Neural progenitor cell (in vitro differentiated cells): ENCODE results near the gene GTPBP6. TPM values are rescaled to one million over a fixed set of nuclear protein-coding genes. Genes with fewer than 3 reads are reported as not detected.
"Not testable (repeated sequence)": the region's sequence is repeated elsewhere in the genome, so short reads cannot be mapped to it uniquely, and the experiment has no call there.

Experiments used
- DNase-seq: peaks from one replicate; pipeline ENCODE4 v3.0.0-alpha.2; 2016; ENCODE audit warnings: low spot score
- H2AFZ ChIP-seq: fragments of 200-600 bp; sonication (generic); replicated peaks from 2 replicates; pipeline ENCODE4 v1.6.1; 2016; ENCODE audit warnings: antibody characterized with exemption
- H3F3A ChIP-seq: fragments of 200-600 bp; sonication (generic); 2 replicates; pipeline ENCODE4 v1.6.1; 2016; ENCODE audit warnings: antibody characterized with exemption, low read depth
- H3K27ac ChIP-seq: fragments of 200-600 bp; sonication (generic); 2 replicates; pipeline ENCODE4 v1.5.1; 2016; ENCODE audit warnings: mild to moderate bottlenecking
- H3K27me3 ChIP-seq: fragments of 200-600 bp; sonication (generic); 2 replicates; pipeline ENCODE4 v1.6.1; 2016; ENCODE audit warnings: mild to moderate bottlenecking, moderate library complexity
- H3K36me3 ChIP-seq: fragments of 200-600 bp; sonication (generic); 2 replicates; pipeline ENCODE4 v1.5.1; 2016
- H3K4me1 ChIP-seq: fragments of 200-600 bp; sonication (generic); 2 replicates; pipeline ENCODE4 v1.6.1; 2016; ENCODE audit warnings: mixed run types
- H3K4me2 ChIP-seq: fragments of 200-600 bp; sonication (generic); 2 replicates; pipeline ENCODE4 v1.6.1; 2016
- H3K4me3 ChIP-seq: fragments of 200-600 bp; sonication (generic); 2 replicates; pipeline ENCODE4 v1.5.1; 2016
- H3K79me2 ChIP-seq: fragments of 200-600 bp; sonication (generic); 2 replicates; pipeline ENCODE4 v1.6.1; 2016; ENCODE audit warnings: low read depth
- H3K9ac ChIP-seq: fragments of 200-600 bp; sonication (generic); 2 replicates; pipeline ENCODE4 v1.6.1; 2016
- H3K9me3 ChIP-seq: fragments of 200-600 bp; sonication (generic); 2 replicates; pipeline ENCODE4 v1.5.1; 2016; ENCODE audit warnings: low read depth
- H4K20me1 ChIP-seq: fragments of 200-600 bp; sonication (generic); 2 replicates; pipeline ENCODE4 v1.6.1; 2016; ENCODE audit warnings: low read depth
- H3K27ac Mint-ChIP-seq: 3 replicates; pipeline ENCODE4 v1.8.0; 2021; ENCODE audit warnings: mixed read lengths
- H3K27me3 Mint-ChIP-seq: 2 replicates; pipeline ENCODE4 v1.8.0; 2022; ENCODE audit warnings: low read depth, mild to moderate bottlenecking, inconsistent platforms, moderate library complexity, mixed read lengths; ENCODE audit not compliant: insufficient read depth
- H3K36me3 Mint-ChIP-seq: 3 replicates; pipeline ENCODE4 v1.8.0; 2021; ENCODE audit warnings: mixed read lengths
- H3K4me1 Mint-ChIP-seq: 3 replicates; pipeline ENCODE4 v1.8.0; 2021; ENCODE audit warnings: mixed read lengths
- H3K4me3 Mint-ChIP-seq: 3 replicates; pipeline ENCODE4 v1.8.0; 2021; ENCODE audit warnings: mild to moderate bottlenecking, moderate library complexity, mixed read lengths
- H3K9me3 Mint-ChIP-seq: 3 replicates; pipeline ENCODE4 v1.8.0; 2020; ENCODE audit warnings: mixed read lengths
- CTCF ChIP-seq: fragments of 200-600 bp; sonication (generic); IDR thresholded peaks from 2 replicates; pipeline ENCODE4 v1.5.1; 2017; ENCODE audit warnings: antibody characterized with exemption, mild to moderate bottlenecking
- EZH2 ChIP-seq: fragments of 200-600 bp; sonication (generic); IDR thresholded peaks from 2 replicates; pipeline ENCODE4 v1.6.1; 2017; ENCODE audit warnings: antibody characterized with exemption, mild to moderate bottlenecking, moderate library complexity
- EZH2phosphoT487 ChIP-seq: fragments of 200-600 bp; sonication (generic); IDR thresholded peaks from 2 replicates; pipeline ENCODE4 v1.6.1; 2017; ENCODE audit warnings: antibody characterized with exemption
- total RNA-seq: library from RNA; depleted of rRNA; stranded (reverse); fragments of >200 nt; gene quantifications from 2 replicates; pipeline ENCODE4 v1.2.3, GENCODE V29; 2015; ENCODE audit warnings: low replicate concordance

GTPBP6 gene
- total RNA-seq, 1 donor from 2014 or later, result 16.6 TPM

- no peaks in the 10 kb centered on the region for H3K9me3 ChIP-seq
- Mint-ChIP-seq H3K36me3 (peaks cover 24% of the 10 kb centered on the region), H3K9me3 (no peaks in the 10 kb centered on the region), H3K27me3 (peaks cover 13% of the 10 kb centered on the region), H3K27ac (no peak overlapping the region), H3K4me1 (no peaks in the 10 kb centered on the region), H3K4me3 (no peak overlapping the region)
- no peak overlapping the region for H3K9ac ChIP-seq
- no peaks in the 10 kb centered on the region for H3K79me2 ChIP-seq
- DNase-seq, result no peak
- no peaks in the 10 kb centered on the region for H3K4me1 ChIP-seq
- H3K27ac ChIP-seq, result no peak overlapping the region
- no peaks in the 10 kb centered on the region for H4K20me1 ChIP-seq
- peaks cover 31% of the 10 kb centered on the region for H3F3A ChIP-seq
- H3K27me3 ChIP-seq, result no peaks in the 10 kb centered on the region
- peaks cover 10% of the 10 kb centered on the region for H3K36me3 ChIP-seq
- no peak overlapping the region for H3K4me3 ChIP-seq
- H3K4me2 ChIP-seq, result no peak overlapping the region
- no peak overlapping the region for H2AFZ ChIP-seq
- no peak for TF ChIP-seq EZH2
Observed at GRCh38 chrX:308821-309520, 9.6 kb downstream of the GTPBP6 start.

- Histone ChIP-seq H4K20me1 (no peaks in the 10 kb centered on the region), H3K27me3 (no peaks in the 10 kb centered on the region), H3F3A (peaks cover 42% of the 10 kb centered on the region), H2AFZ (no peak overlapping the region), H3K4me1 (no peaks in the 10 kb centered on the region), H3K79me2 (no peaks in the 10 kb centered on the region), H3K27ac (no peak overlapping the region), H3K4me3 (no peak overlapping the region), H3K4me2 (no peak overlapping the region), H3K9me3 (no peaks in the 10 kb centered on the region), H3K36me3 (peaks cover 16% of the 10 kb centered on the region), H3K9ac (no peak overlapping the region)
- Mint-ChIP-seq H3K9me3 (no peaks in the 10 kb centered on the region), H3K27ac (no peak overlapping the region), H3K4me1 (no peaks in the 10 kb centered on the region), H3K27me3 (peaks cover 11% of the 10 kb centered on the region), H3K4me3 (no peak overlapping the region), H3K36me3 (peaks cover 25% of the 10 kb centered on the region)
- TF ChIP-seq CTCF, result no peak
- no peak for TF ChIP-seq EZH2phosphoT487
- no peak for TF ChIP-seq EZH2
- DNase-seq, result no peak
Observed at GRCh38 chrX:307261-308111, 11.1 kb downstream of the GTPBP6 start.

GRCh38 chrX:306614-307251, 11.9 kb downstream of the GTPBP6 start:
- H3K4me3 Mint-ChIP-seq, H3K79me2 ChIP-seq, H3K4me1 ChIP-seq, H3K27ac ChIP-seq, H3K27me3 Mint-ChIP-seq, DNase-seq, H3K27me3 ChIP-seq, H4K20me1 ChIP-seq, H3K9ac ChIP-seq, H3K9me3 ChIP-seq, H3K4me1 Mint-ChIP-seq, H3K9me3 Mint-ChIP-seq, H3K4me3 ChIP-seq, H3K27ac Mint-ChIP-seq, H3K4me2 ChIP-seq, H2AFZ ChIP-seq: not testable (repeated sequence)
- Histone ChIP-seq H3K36me3 (peaks cover 16% of the 10 kb centered on the region), H3F3A (peaks cover 42% of the 10 kb centered on the region)
- peaks cover 24% of the 10 kb centered on the region for H3K36me3 Mint-ChIP-seq

GRCh38 chrX:305781-306613, 12.6 kb downstream of the GTPBP6 start:
- H3K4me3 ChIP-seq, H3K27ac ChIP-seq, H3K9me3 ChIP-seq, H4K20me1 ChIP-seq, H3K9me3 Mint-ChIP-seq, H3K27me3 ChIP-seq, H3K9ac ChIP-seq, H3K4me3 Mint-ChIP-seq, H2AFZ ChIP-seq, H3K4me1 Mint-ChIP-seq, H3K27ac Mint-ChIP-seq, H3K27me3 Mint-ChIP-seq, H3K4me1 ChIP-seq, H3K4me2 ChIP-seq, DNase-seq, H3K79me2 ChIP-seq: not testable (repeated sequence)
- Histone ChIP-seq H3F3A (peaks cover 42% of the 10 kb centered on the region), H3K36me3 (peaks cover 16% of the 10 kb centered on the region)
- peaks cover 26% of the 10 kb centered on the region for H3K36me3 Mint-ChIP-seq
